HG03175 (cell line): Measurements from ENCODE around the gene ZNF711.
"Not testable (repeated sequence)": the region's sequence is repeated elsewhere in the genome, so short reads cannot be mapped to it uniquely, and the experiment has no call there.

Experiments
- ATAC-seq: cut with Tn5 transposase; IDR thresholded peaks from one replicate; pipeline ENCODE4 v1.9.1; 2021; ENCODE audit warnings: mild to moderate bottlenecking, moderate library complexity; ENCODE audit not compliant: unreplicated experiment

ZNF711 gene

GRCh38 chrX:85243761-85244449 is at the start of gene ZNF711, which contains the start of gene SATL1:
ZNF711 (plus strand) TSS chrX:85243991; CDS start chrX:85247573, 3,582 bp downstream.
SATL1 (minus strand) TSS chrX:85243779; CDS start chrX:85108968, 134,811 bp downstream.
- ATAC-seq, result peak; percentile 41

GRCh38 chrX:85196319-85196718 is 47.5 kb upstream of the ZNF711 start:
- no peak for ATAC-seq

- ATAC-seq, result no peak
Observed at GRCh38 chrX:85203461-85203970, 40.3 kb upstream of the ZNF711 start.

- no peak for ATAC-seq
Observed at GRCh38 chrX:85213792-85214530, 29.8 kb upstream of the ZNF711 start.

GRCh38 chrX:85215946-85216345 is 27.8 kb upstream of the ZNF711 start:
- ATAC-seq, result no peak

- no peak for ATAC-seq
Observed at GRCh38 chrX:85221361-85221760, 22.4 kb upstream of the ZNF711 start.

- ATAC-seq, result no peak
Observed at GRCh38 chrX:85223359-85223758, 20.4 kb upstream of the ZNF711 start.

- ATAC-seq, result no peak
Observed at GRCh38 chrX:85243155-85243554, 636 bp upstream of the ZNF711 start.

- peak; percentile 46 for ATAC-seq
Observed at GRCh38 chrX:85244450-85245211, 840 bp downstream of the ZNF711 start.

GRCh38 chrX:85285286-85285685 is 41.5 kb downstream of the ZNF711 start:
- not testable (repeated sequence) for ATAC-seq

- no peak for ATAC-seq
Observed at GRCh38 chrX:85288992-85289723, 45.4 kb downstream of the ZNF711 start.

- no peak for ATAC-seq
Observed at GRCh38 chrX:85303544-85303943, 59.8 kb downstream of the ZNF711 start.

- ATAC-seq, result no peak
Observed at GRCh38 chrX:85309717-85310116, 65.9 kb downstream of the ZNF711 start.

GRCh38 chrX:85311348-85311747 is 67.6 kb downstream of the ZNF711 start:
- ATAC-seq, result not testable (repeated sequence)
